Spleen (tissue), 11 donors: ENCODE results near the gene SORBS1. TPM values are rescaled to one million over a fixed set of nuclear protein-coding genes. Genes with fewer than 3 reads are reported as not detected.

Source experiments
- DNase-seq: peaks from one replicate; pipeline ENCODE4 v3.0.0-alpha.2; 2020
- H3K27ac ChIP-seq, 8 donors: fragments of 200-600 bp; sonication (generic) in 7 of 8; 1 replicate in 4 of 8; 2 replicates in 4 of 8; pipeline versions ENCODE4 v1.5.0 to v1.8.0; 2016 to 2021; ENCODE audit warnings: inconsistent platforms in 4 of 8, mild to moderate bottlenecking in 4 of 8, moderate library complexity in 1 of 8
- H3K27me3 ChIP-seq, 7 donors: fragments of 200-600 bp; sonication (generic) in 6 of 7; replicated peaks in 1 of 7; 1 replicate in 4 of 7; 2 replicates in 3 of 7; pipeline versions ENCODE4 v1.5.0 to v1.8.0; 2016 to 2021; ENCODE audit warnings: inconsistent platforms in 3 of 7, mild to moderate bottlenecking in 1 of 7
- H3K36me3 ChIP-seq, 6 donors: fragments of 200-600 bp; sonication (generic) in 5 of 6; 1 replicate in 4 of 6; 2 replicates in 2 of 6; pipeline versions ENCODE4 v1.5.0 to v1.8.0; 2016 to 2021; ENCODE audit warnings: inconsistent platforms in 2 of 6
- H3K4me1 ChIP-seq, 6 donors: fragments of 200-600 bp; sonication (generic) in 5 of 6; 1 replicate in 3 of 6; 2 replicates in 3 of 6; pipeline versions ENCODE4 v1.5.0 to v1.8.0; 2016 to 2021; ENCODE audit warnings: inconsistent platforms in 3 of 6
- H3K4me3 ChIP-seq, 8 donors: fragments of 200-600 bp; sonication (generic) in 7 of 8; 1 replicate in 4 of 8; 2 replicates in 4 of 8; pipeline versions ENCODE4 v1.5.0 to v1.8.0; 2016 to 2021; ENCODE audit warnings: inconsistent platforms in 4 of 8, mild to moderate bottlenecking in 4 of 8, moderate library complexity in 2 of 8
- H3K9me3 ChIP-seq, 8 donors: fragments of 200-600 bp; sonication (generic) in 7 of 8; 1 replicate in 4 of 8; 2 replicates in 4 of 8; pipeline versions ENCODE4 v1.5.0 to v1.8.0; 2016 to 2021; ENCODE audit warnings: inconsistent platforms in 4 of 8
- CTCF ChIP-seq, 11 experiments: fragments of 200-600 bp in 7 of 11; fragments of 450-650 bp in 4 of 11; sonication (generic) in 4 of 11; IDR thresholded peaks in 8 of 11; conservative IDR thresholded peaks in 3 of 11; 1 replicate in 7 of 11; 2 replicates in 4 of 11; pipeline versions ENCODE4 v1.4.0 to v1.8.0; 2016 to 2021; ENCODE audit warnings: antibody characterized with exemption in 11 of 11, inconsistent platforms in 4 of 11, mild to moderate bottlenecking in 1 of 11
- POLR2A ChIP-seq, 3 donors: fragments of 450-650 bp; IDR thresholded peaks; one replicate each; pipeline ENCODE4 v1.5.1; 2017; ENCODE audit warnings: antibody characterized with exemption in 3 of 3, mild to moderate bottlenecking in 1 of 3
- POLR2AphosphoS5 ChIP-seq, 3 donors: sonication (generic); formaldehyde crosslinking; IDR thresholded peaks; one replicate each; pipeline ENCODE4 v1.5.1; 2017; ENCODE audit warnings: antibody characterized with exemption in 3 of 3
- whole genome bisulfite sequencing, 5 donors: extraction: QIAGEN DNeasy Blood & Tissue Kit in 3 of 5; methylation state at CpG; one replicate each; pipeline versions ENCODE4 v1.1.5 to v1.1.7; 2013 to 2018; 5-methylcytosine and 5-hydroxymethylcytosine counted together
- intact Hi-C: fragments of 100-400 bp; cut with DNase I; formaldehyde crosslinking; loops from one replicate; pipeline ENCODE4 v1.15.0; 2023; ENCODE audit warnings: low total_unique reads
- polyA plus RNA-seq, 3 donors: library from polyadenylated mRNA; stranded (reverse); fragments of 200-250 nt; gene quantifications; one replicate each; pipeline ENCODE4 v1.2.1, GENCODE V29; 2013
- total RNA-seq, 7 donors: library from RNA; depleted of rRNA in 3 of 7; stranded (reverse); fragments of >200 nt in 3 of 7; fragmentation: NEBNext Ultra II Directional in 4 of 7; extraction: Animal tissue kit (Norgen Biotek cat#: 25700) in 4 of 7; gene quantifications; one replicate each; pipeline versions ENCODE4 v1.1.0 to v1.2.1, GENCODE V29; 2016 to 2021
- donor health status: healthy with polysubstance abuse.
- donor health status: DM: no; HTN: no; CAD: no; lungs with moderate emphysema.
- donor health status: DM: no; HTN: no; CAD: no.
- donor health status: Bipolar disorder and iron deficiency.
- donor health status: healthy.
- donor health status: DM: no; HTN: no; CAD: no.
- donor health status: DM: yes; HTN: yes; CAD: no.

The SORBS1 gene
- total and polyA plus RNA-seq, 10 donors = 2.8 to 30.8 (median 18.1) TPM

DNA sequence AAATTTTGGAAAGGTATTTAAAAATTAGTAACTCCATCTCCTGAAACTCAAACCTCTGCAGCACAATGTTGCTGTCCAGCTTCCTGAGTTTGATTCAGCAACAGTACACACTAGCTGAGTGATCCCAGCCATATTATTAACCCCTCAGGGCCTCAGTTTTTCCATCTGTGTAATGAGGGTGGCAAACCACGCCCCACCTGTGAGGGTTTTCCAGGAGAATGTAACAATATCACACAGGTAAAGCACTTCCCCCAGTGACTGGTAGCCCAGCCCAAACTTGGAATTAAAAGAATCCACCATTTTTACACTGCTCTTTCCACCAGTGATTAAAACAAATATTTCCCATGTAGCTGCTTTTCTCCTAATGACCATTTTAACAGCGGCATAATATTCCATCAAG lies 122.4 kb downstream of the SORBS1 start:
- peaks cover 0 to 3% (median 0%) of the 10 kb centered on the region in 6 donors for H3K36me3 ChIP-seq
- DNase-seq = no peak
- no peak overlapping the region for H3K27ac ChIP-seq

GRCh38 chr10:95437669-95438068 lies 123.5 kb downstream of the SORBS1 start:
- H3K36me3 ChIP-seq = peaks cover 0 to 3% (median 0%) of the 10 kb centered on the region in 6 donors

More for the DNA sequence above, 122.4 kb downstream of the SORBS1 start:
- 85 to 97% (median 89%) methylated on average over 2 of the region's 2 CpGs for WGBS, 5 donors
- Histone ChIP-seq H3K4me3 (no peak overlapping the region), H3K27me3 (no peaks in the 10 kb centered on the region), H3K4me1 (peaks cover 0 to 14% (median 0%) of the 10 kb centered on the region in 6 donors), H3K9me3 (no peaks in the 10 kb centered on the region)
- TF ChIP-seq POLR2AphosphoS5 (IDR thresholded peaks at IDR 0.05) (no peak), CTCF (IDR thresholded peaks at IDR 0.05 in 8 of 11, conservative IDR thresholded peaks at IDR 0.05 in 3 of 11) (no peak), POLR2A (IDR thresholded peaks at IDR 0.05) (no peak)
- intact Hi-C loops = no loop called here

GRCh38 chr10:95435548-95436279 lies 125.5 kb downstream of the SORBS1 start:
- 89 to 95% (median 92%) methylated on average over 8 to 13 of the region's 13 CpGs for WGBS, 5 donors
- no peak for DNase-seq
- Histone ChIP-seq H3K36me3 (peaks cover 0 to 3% (median 0%) of the 10 kb centered on the region in 6 donors), H3K4me3 (no peak overlapping the region), H3K4me1 (peaks cover 0 to 21% (median 1%) of the 10 kb centered on the region in 6 donors), H3K27ac (peak overlapping the region in 2 of 8 donors; percentile 55 to 77), H3K27me3 (no peaks in the 10 kb centered on the region), H3K9me3 (no peaks in the 10 kb centered on the region)
- no peak for TF ChIP-seq POLR2A (IDR thresholded peaks at IDR 0.05)
- TF ChIP-seq CTCF (IDR thresholded peaks at IDR 0.05 in 8 of 11, conservative IDR thresholded peaks at IDR 0.05 in 3 of 11) = no peak
- TF ChIP-seq POLR2AphosphoS5 (IDR thresholded peaks at IDR 0.05) = no peak
- intact Hi-C loops = no loop called here

More at GRCh38 chr10:95437669-95438068, 123.5 kb downstream of the SORBS1 start:
- Histone ChIP-seq H3K4me3 (no peak overlapping the region), H3K27me3 (no peaks in the 10 kb centered on the region), H3K9me3 (no peaks in the 10 kb centered on the region), H3K4me1 (peaks cover 0 to 21% (median 0%) of the 10 kb centered on the region in 6 donors), H3K27ac (no peak overlapping the region)
- 82 to 93% (median 86%) methylated on average over 6 to 7 of the region's 7 CpGs for WGBS, 5 donors
- DNase-seq = no peak
- intact Hi-C loops = no loop called here
- TF ChIP-seq POLR2AphosphoS5 (IDR thresholded peaks at IDR 0.05) (no peak), CTCF (IDR thresholded peaks at IDR 0.05 in 8 of 11, conservative IDR thresholded peaks at IDR 0.05 in 3 of 11) (no peak), POLR2A (IDR thresholded peaks at IDR 0.05) (no peak)

DNA sequence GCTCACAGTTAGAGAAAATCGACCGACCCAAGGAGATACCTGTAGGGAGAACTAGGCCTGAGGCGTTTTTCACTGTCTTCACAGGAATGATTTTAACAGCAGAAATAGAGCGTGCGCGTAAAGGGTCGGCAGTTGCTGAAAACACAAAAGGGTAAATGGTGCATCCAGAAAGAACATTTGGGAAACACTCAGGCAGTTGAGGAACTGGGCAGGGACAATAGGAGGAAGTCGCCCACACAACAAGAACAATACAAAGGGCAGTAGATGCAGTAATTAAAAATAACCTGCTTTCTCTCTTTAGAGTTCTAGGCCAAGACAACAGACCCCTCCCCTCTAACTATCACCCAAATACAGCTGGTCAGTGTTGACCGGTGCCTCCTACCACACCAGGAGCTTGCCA lies 126.6 kb downstream of the SORBS1 start:
- 73 to 82% (median 77%) methylated on average over 9 of the region's 9 CpGs for WGBS, 5 donors
- Histone ChIP-seq H3K4me3 (no peak overlapping the region), H3K36me3 (peaks cover 0 to 3% (median 0%) of the 10 kb centered on the region in 6 donors), H3K4me1 (peaks cover 0 to 28% (median 7%) of the 10 kb centered on the region in 6 donors), H3K27me3 (no peaks in the 10 kb centered on the region), H3K9me3 (no peaks in the 10 kb centered on the region), H3K27ac (peak overlapping the region; percentile 19 to 77 (median 49))
- TF ChIP-seq POLR2A (IDR thresholded peaks at IDR 0.05) = no peak
- TF ChIP-seq CTCF (IDR thresholded peaks at IDR 0.05 in 8 of 11, conservative IDR thresholded peaks at IDR 0.05 in 3 of 11) = no peak
- TF ChIP-seq POLR2AphosphoS5 (IDR thresholded peaks at IDR 0.05) = no peak
- intact Hi-C loops = loop anchor here (5.0 kb wide), 1 partner anchor 168 kb away; no protein-coding TSS in a partner anchor
- DNase-seq = no peak
